ENCODE data around the gene EIPR1. TPM values are rescaled to one million over a fixed set of nuclear protein-coding genes. Genes with fewer than 3 reads are reported as not detected.

The EIPR1 gene
- total and polyA plus RNA-seq, 2 of the 13 experiments (the other 11 are each of a cell fraction or from before 2014, with no cell fraction given) = 70.0 to 96.3 TPM

Other genes starting within 250 kb of the EIPR1 start
- 39.0 and 46.4 TPM in 2 replicates for gene TRAPPC12, start 1.9 kb upstream of the EIPR1 start, total RNA-seq (2016; rRNA removed; fragmentation: Illumina TruSeq; extraction: Trizol)
- gene TRAPPC12, start 1.9 kb upstream of the EIPR1 start, polyA plus RNA-seq (2011; rRNA removed) = 97.7 and 137 TPM in 2 replicates
- 123 and 135 TPM in 2 replicates for gene ADI1, start 141.7 kb upstream of the EIPR1 start, total RNA-seq (2016; rRNA removed; fragmentation: Illumina TruSeq; extraction: Trizol)
- gene ADI1, start 141.7 kb upstream of the EIPR1 start, polyA plus RNA-seq (2011; rRNA removed) = 21.3 and 28.7 TPM in 2 replicates
- 57.2 and 57.4 TPM in 2 replicates for gene RNASEH1, start 180.5 kb upstream of the EIPR1 start, total RNA-seq (2016; rRNA removed; fragmentation: Illumina TruSeq; extraction: Trizol)
- gene RNASEH1, start 180.5 kb upstream of the EIPR1 start, polyA plus RNA-seq (2011; rRNA removed) = 12.7 and 14.5 TPM in 2 replicates
- 3,686 and 4,415 TPM in 2 replicates for gene RPS7, start 197.4 kb upstream of the EIPR1 start, total RNA-seq (2016; rRNA removed; fragmentation: Illumina TruSeq; extraction: Trizol)
- gene RPS7, start 197.4 kb upstream of the EIPR1 start, polyA plus RNA-seq (2011; rRNA removed) = 3,283 and 4,040 TPM in 2 replicates
- 2.5 and 3.0 TPM in 2 replicates for gene COLEC11, start 217.3 kb upstream of the EIPR1 start, total RNA-seq (2016; rRNA removed; fragmentation: Illumina TruSeq; extraction: Trizol)
- 1.5 and 2.6 TPM in 2 replicates for gene COLEC11, start 217.3 kb upstream of the EIPR1 start, polyA plus RNA-seq (2011; rRNA removed)

Data from HepG2 (cell line).